ENCODE results near the gene OTUD3.
"Not testable (repeated sequence)": the region's sequence is repeated elsewhere in the genome, so short reads cannot be mapped to it uniquely, and the experiment has no call there.

Gene OTUD3

DNA sequence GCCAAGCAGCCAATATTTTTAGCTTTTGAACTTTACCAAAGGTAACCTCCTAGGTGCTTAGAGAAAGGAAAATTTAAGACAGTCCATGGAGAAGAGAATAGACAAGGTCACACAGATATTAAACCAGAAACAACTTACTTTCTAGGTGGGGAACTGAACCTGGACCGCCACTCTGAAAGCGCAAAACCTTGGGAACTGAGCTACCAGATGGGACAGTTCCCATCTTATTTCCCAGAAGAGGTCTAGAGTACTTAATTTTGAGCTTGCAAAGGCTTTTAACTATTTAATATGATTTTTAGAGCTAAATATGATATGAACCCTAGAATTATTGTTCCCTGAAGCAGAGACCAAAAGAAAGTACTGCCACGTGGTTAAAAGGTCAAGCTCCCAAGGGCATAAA is 32.9 kb upstream of the OTUD3 start:
- not testable (repeated sequence) for H3K79me1 ChIP-seq (replicated peaks; ENCODE audit: low read length, poor library complexity, severe bottlenecking); H3K4me2 ChIP-seq (ENCODE audit: low read length, poor library complexity, severe bottlenecking); H3K9me3 ChIP-seq (ENCODE audit: control insufficient read depth, low read length); H2BK5ac ChIP-seq (ENCODE audit: low read depth, low read length, poor library complexity, severe bottlenecking); H4K91ac ChIP-seq (ENCODE audit: low read length); H3K9ac ChIP-seq (ENCODE audit: low read length); H2BK120ac ChIP-seq (ENCODE audit: low read depth, low read length); H4K8ac ChIP-seq (ENCODE audit: low read length); H3K4me3 ChIP-seq (ENCODE audit: insufficient read depth in 1 of 2, low read depth in 1 of 2, low read length in 2 of 2); H3K18ac ChIP-seq (ENCODE audit: low read depth in 1 of 2, low read length in 2 of 2); H3K14ac ChIP-seq (ENCODE audit: low read length in 2 of 2); DNase-seq; H3K27ac ChIP-seq (ENCODE audit: low read length, poor library complexity, severe bottlenecking); H3K4me1 ChIP-seq (ENCODE audit: control insufficient read depth, insufficient read depth, low read depth, low read length); H2AK5ac ChIP-seq (ENCODE audit: low read length, severe bottlenecking); H2BK12ac ChIP-seq (ENCODE audit: low read length in 2 of 2); H3K4ac ChIP-seq (ENCODE audit: low read depth in 1 of 2, low read length in 2 of 2); H3K36me3 ChIP-seq (ENCODE audit: control insufficient read depth in 1 of 2, insufficient read depth in 2 of 2, low read depth in 1 of 2, low read length in 2 of 2); H2AFZ ChIP-seq (ENCODE audit: low read depth, low read length); H2BK15ac ChIP-seq (ENCODE audit: low read depth, poor library complexity, severe bottlenecking); H3K23ac ChIP-seq (ENCODE audit: low read length in 2 of 2)
- H3K27me3 ChIP-seq (ENCODE audit: control insufficient read depth in 1 of 2, insufficient read depth in 1 of 2, low read length in 2 of 2): peaks cover 0 to 15% of the 10 kb centered on the region in 2 experiments
- 77% methylated on average over 2 of the region's 3 CpGs for WGBS

- Histone ChIP-seq H3K27me3 (ENCODE audit: control insufficient read depth in 1 of 2, insufficient read depth in 1 of 2, low read length in 2 of 2) (peaks cover 0 to 15% of the 10 kb centered on the region in 2 experiments), H3K9me3 (ENCODE audit: control insufficient read depth, low read length) (no peaks in the 10 kb centered on the region), H3K23ac (ENCODE audit: low read length in 2 of 2) (no peak overlapping the region), H2BK5ac (ENCODE audit: low read depth, low read length, poor library complexity, severe bottlenecking) (no peak overlapping the region), H2BK15ac (ENCODE audit: low read depth, poor library complexity, severe bottlenecking) (no peak overlapping the region), H3K9ac (ENCODE audit: low read length) (no peak overlapping the region), H3K4ac (ENCODE audit: low read depth in 1 of 2, low read length in 2 of 2) (no peak overlapping the region), H3K4me1 (ENCODE audit: control insufficient read depth, insufficient read depth, low read depth, low read length) (no peaks in the 10 kb centered on the region), H3K79me1 (replicated peaks; ENCODE audit: low read length, poor library complexity, severe bottlenecking) (no peaks in the 10 kb centered on the region), H3K36me3 (ENCODE audit: control insufficient read depth in 1 of 2, insufficient read depth in 2 of 2, low read depth in 1 of 2, low read length in 2 of 2) (no peaks in the 10 kb centered on the region), H3K27ac (ENCODE audit: low read length, poor library complexity, severe bottlenecking) (no peak overlapping the region), H3K4me2 (ENCODE audit: low read length, poor library complexity, severe bottlenecking) (no peak overlapping the region), H3K4me3 (ENCODE audit: insufficient read depth in 1 of 2, low read depth in 1 of 2, low read length in 2 of 2) (no peak overlapping the region), H4K91ac (ENCODE audit: low read length) (no peak overlapping the region), H3K18ac (ENCODE audit: low read depth in 1 of 2, low read length in 2 of 2) (no peak overlapping the region), H2BK12ac (ENCODE audit: low read length in 2 of 2) (no peak overlapping the region), H2AFZ (ENCODE audit: low read depth, low read length) (no peak overlapping the region), H3K14ac (ENCODE audit: low read length in 2 of 2) (no peak overlapping the region), H2BK120ac (ENCODE audit: low read depth, low read length) (no peak overlapping the region), H4K8ac (ENCODE audit: low read length) (no peak overlapping the region), H2AK5ac (ENCODE audit: low read length, severe bottlenecking) (no peak overlapping the region)
- no peak for DNase-seq
- WGBS: 60% methylated on average over 7 of the region's 7 CpGs
Observed at GRCh38 chr1:19850214-19850613, 32.0 kb upstream of the OTUD3 start.

DNA sequence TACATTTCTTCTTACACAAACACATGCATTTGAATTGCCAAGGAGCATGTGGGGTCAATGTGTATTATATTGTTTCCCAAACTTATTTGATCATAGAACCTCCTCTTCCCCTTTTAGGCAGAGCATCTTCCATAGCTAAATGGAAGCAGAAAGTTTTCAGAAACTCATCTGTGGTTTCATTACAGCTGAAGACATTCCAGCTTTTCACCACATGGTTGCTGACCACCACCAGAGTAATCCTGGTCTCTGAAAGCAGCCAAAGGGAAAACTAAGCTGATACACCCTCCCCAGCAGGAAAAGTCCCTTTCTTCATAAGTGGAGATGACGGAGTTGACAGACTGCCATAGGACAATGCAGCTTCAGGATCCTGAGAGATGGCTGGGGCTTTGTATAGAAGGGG is 30.2 kb upstream of the OTUD3 start:
- WGBS: 80% methylated on average over 1 of the region's 1 CpG
- no peak overlapping the region for H2BK120ac ChIP-seq (ENCODE audit: low read depth, low read length)

GRCh38 chr1:19854866-19855265 is 27.3 kb upstream of the OTUD3 start:
- Histone ChIP-seq H3K18ac (ENCODE audit: low read depth in 1 of 2, low read length in 2 of 2) (no peak overlapping the region), H3K9me3 (ENCODE audit: control insufficient read depth, low read length) (no peaks in the 10 kb centered on the region), H3K27ac (ENCODE audit: low read length, poor library complexity, severe bottlenecking) (no peak overlapping the region), H4K91ac (ENCODE audit: low read length) (no peak overlapping the region), H3K4ac (ENCODE audit: low read depth in 1 of 2, low read length in 2 of 2) (no peak overlapping the region), H2BK120ac (ENCODE audit: low read depth, low read length) (no peak overlapping the region), H3K4me2 (ENCODE audit: low read length, poor library complexity, severe bottlenecking) (no peak overlapping the region), H2AK5ac (ENCODE audit: low read length, severe bottlenecking) (no peak overlapping the region), H4K8ac (ENCODE audit: low read length) (no peak overlapping the region), H3K27me3 (ENCODE audit: control insufficient read depth in 1 of 2, insufficient read depth in 1 of 2, low read length in 2 of 2) (peaks cover 0 to 3% of the 10 kb centered on the region in 2 experiments), H3K9ac (ENCODE audit: low read length) (no peak overlapping the region), H2BK15ac (ENCODE audit: low read depth, poor library complexity, severe bottlenecking) (no peak overlapping the region), H3K79me1 (replicated peaks; ENCODE audit: low read length, poor library complexity, severe bottlenecking) (no peaks in the 10 kb centered on the region), H3K4me3 (ENCODE audit: insufficient read depth in 1 of 2, low read depth in 1 of 2, low read length in 2 of 2) (no peak overlapping the region), H2AFZ (ENCODE audit: low read depth, low read length) (no peak overlapping the region), H3K23ac (ENCODE audit: low read length in 2 of 2) (no peak overlapping the region), H3K4me1 (ENCODE audit: control insufficient read depth, insufficient read depth, low read depth, low read length) (no peaks in the 10 kb centered on the region), H3K14ac (ENCODE audit: low read length in 2 of 2) (no peak overlapping the region), H2BK12ac (ENCODE audit: low read length in 2 of 2) (no peak overlapping the region), H3K36me3 (ENCODE audit: control insufficient read depth in 1 of 2, insufficient read depth in 2 of 2, low read depth in 1 of 2, low read length in 2 of 2) (no peaks in the 10 kb centered on the region), H2BK5ac (ENCODE audit: low read depth, low read length, poor library complexity, severe bottlenecking) (no peak overlapping the region)
- DNase-seq: no peak

More for the DNA sequence above, 30.2 kb upstream of the OTUD3 start:
- Histone ChIP-seq H2BK12ac (ENCODE audit: low read length in 2 of 2) (no peak overlapping the region), H4K91ac (ENCODE audit: low read length) (no peak overlapping the region), H2BK5ac (ENCODE audit: low read depth, low read length, poor library complexity, severe bottlenecking) (no peak overlapping the region), H3K23ac (ENCODE audit: low read length in 2 of 2) (no peak overlapping the region), H3K27ac (ENCODE audit: low read length, poor library complexity, severe bottlenecking) (no peak overlapping the region), H3K4me1 (ENCODE audit: control insufficient read depth, insufficient read depth, low read depth, low read length) (no peaks in the 10 kb centered on the region), H3K36me3 (ENCODE audit: control insufficient read depth in 1 of 2, insufficient read depth in 2 of 2, low read depth in 1 of 2, low read length in 2 of 2) (no peaks in the 10 kb centered on the region), H4K8ac (ENCODE audit: low read length) (no peak overlapping the region), H3K9ac (ENCODE audit: low read length) (no peak overlapping the region), H3K14ac (ENCODE audit: low read length in 2 of 2) (no peak overlapping the region), H3K79me1 (replicated peaks; ENCODE audit: low read length, poor library complexity, severe bottlenecking) (no peaks in the 10 kb centered on the region), H3K18ac (ENCODE audit: low read depth in 1 of 2, low read length in 2 of 2) (no peak overlapping the region), H3K4ac (ENCODE audit: low read depth in 1 of 2, low read length in 2 of 2) (no peak overlapping the region), H3K4me3 (ENCODE audit: insufficient read depth in 1 of 2, low read depth in 1 of 2, low read length in 2 of 2) (no peak overlapping the region), H3K4me2 (ENCODE audit: low read length, poor library complexity, severe bottlenecking) (no peak overlapping the region), H2BK15ac (ENCODE audit: low read depth, poor library complexity, severe bottlenecking) (no peak overlapping the region), H3K9me3 (ENCODE audit: control insufficient read depth, low read length) (no peaks in the 10 kb centered on the region), H2AFZ (ENCODE audit: low read depth, low read length) (no peak overlapping the region), H2AK5ac (ENCODE audit: low read length, severe bottlenecking) (no peak overlapping the region), H3K27me3 (ENCODE audit: control insufficient read depth in 1 of 2, insufficient read depth in 1 of 2, low read length in 2 of 2) (peaks cover 0 to 6% of the 10 kb centered on the region in 2 experiments)
- DNase-seq: peak; percentile 12

Data from mesenchymal stem cell (in vitro differentiated cells and primary cell).